Esophagus muscularis mucosa (tissue), 4 donors: ENCODE results near the gene TUBGCP2. TPM values are rescaled to one million over a fixed set of nuclear protein-coding genes. Genes with fewer than 3 reads are reported as not detected.
A peak's percentile ranks its signal among the peaks of the same experiment; 100 is the strongest.

Experiments
- DNase-seq: peaks from one replicate; pipeline ENCODE4 v3.0.0-alpha.2; 2017; ENCODE audit errors: extremely low spot score
- H3K27ac ChIP-seq, 4 donors: fragments of 200-600 bp; sonication (generic); replicated peaks in 1 of 4; 1 replicate in 3 of 4; 2 replicates in 1 of 4; pipeline ENCODE4 v1.5.1; 2016 to 2019; ENCODE audit warnings: mild to moderate bottlenecking in 1 of 4
- H3K27me3 ChIP-seq, 4 donors: fragments of 200-600 bp; sonication (generic); one replicate each; pipeline versions ENCODE4 v1.5.1 to v1.6.0; 2016 to 2019
- H3K36me3 ChIP-seq, 4 donors: fragments of 200-600 bp; sonication (generic); one replicate each; pipeline ENCODE4 v1.5.1; 2016 to 2019
- H3K4me1 ChIP-seq, 4 donors: fragments of 200-600 bp; sonication (generic); one replicate each; pipeline ENCODE4 v1.5.1; 2016 to 2019
- H3K4me3 ChIP-seq, 4 donors: fragments of 200-600 bp; sonication (generic); 1 replicate in 2 of 4; 2 replicates in 2 of 4; pipeline ENCODE4 v1.5.1; 2016 to 2019; ENCODE audit warnings: mild to moderate bottlenecking in 4 of 4, moderate library complexity in 1 of 4
- H3K9me3 ChIP-seq, 4 donors: fragments of 200-600 bp; sonication (generic); 1 replicate in 3 of 4; 2 replicates in 1 of 4; pipeline ENCODE4 v1.5.1; 2016 to 2019
- CTCF ChIP-seq, 3 experiments: fragments of 200-600 bp in 2 of 3; fragments of 450-650 bp in 1 of 3; sonication (generic) in 2 of 3; IDR thresholded peaks; one replicate each; pipeline ENCODE4 v1.5.1; 2017 to 2019; ENCODE audit warnings: antibody characterized with exemption in 3 of 3, mild to moderate bottlenecking in 2 of 3, moderate library complexity in 1 of 3
- EP300 ChIP-seq: sonication (generic); formaldehyde crosslinking; IDR thresholded peaks from one replicate; pipeline ENCODE4 v1.6.1; 2017; ENCODE audit warnings: antibody characterized with exemption
- POLR2A ChIP-seq: fragments of 450-650 bp; IDR thresholded peaks from one replicate; pipeline ENCODE4 v1.6.1; 2017; ENCODE audit warnings: antibody characterized with exemption, moderate library complexity, mild to moderate bottlenecking, low read depth
- POLR2AphosphoS5 ChIP-seq, 2 donors: sonication (generic); formaldehyde crosslinking; IDR thresholded peaks; one replicate each; pipeline ENCODE4 v1.6.1; 2017; ENCODE audit warnings: antibody characterized with exemption in 2 of 2
- WGBS: methylation state at CpG from one replicate; pipeline ENCODE4 v1.1.5; 2018; 5-methylcytosine and 5-hydroxymethylcytosine counted together
- intact Hi-C: fragments of 100-400 bp; cut with DNase I; formaldehyde crosslinking; loops from one replicate; pipeline ENCODE4 v1.15.1; 2023
- total RNA-seq, 4 donors: library from RNA; depleted of rRNA; stranded (reverse); fragments of >200 nt; gene quantifications; one replicate each; pipeline versions ENCODE4 v1.1.0 to v1.2.1, GENCODE V29; 2016

TUBGCP2 gene
- total RNA-seq, 4 donors from 2014 or later, result 30.2 to 54.4 (median 39.0) TPM

DNA sequence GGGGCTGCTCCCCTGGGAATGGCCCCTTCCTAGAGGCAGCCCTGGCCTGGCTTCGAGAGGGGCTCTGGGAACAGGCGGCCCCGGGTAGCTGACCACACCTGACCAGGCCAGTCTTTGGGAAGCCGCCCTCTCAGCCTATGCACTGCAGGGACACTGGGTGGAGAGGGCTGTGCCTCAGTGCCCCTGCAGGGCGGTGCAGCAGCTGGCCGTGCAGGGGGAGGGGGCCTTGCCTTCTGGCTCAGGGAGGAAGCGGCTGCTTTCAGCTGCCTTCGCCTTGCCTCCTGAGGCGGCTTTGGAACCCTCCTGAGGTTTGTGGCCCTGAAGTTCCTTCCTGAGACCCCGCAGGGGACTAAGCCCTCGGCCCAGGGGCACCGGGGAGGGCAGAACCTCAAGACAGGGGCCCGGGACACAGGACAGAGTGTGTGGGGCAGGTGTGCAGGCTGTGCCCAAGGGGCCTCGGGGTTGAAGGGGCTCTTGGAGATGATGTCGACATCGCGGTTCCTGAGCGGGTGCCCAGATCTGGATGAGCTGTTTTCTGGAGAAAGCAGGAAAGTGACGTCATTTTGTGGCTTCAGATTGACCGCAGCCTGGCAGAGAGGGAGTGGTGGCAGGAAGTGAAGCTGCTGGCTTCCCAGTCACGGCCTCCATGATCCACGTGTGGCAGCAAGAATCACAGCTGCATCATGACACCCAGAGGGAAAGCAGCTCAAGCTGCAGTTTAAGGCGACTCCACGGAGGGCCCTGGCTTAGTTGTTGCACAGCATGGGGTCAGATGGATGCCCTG lies 49.7 kb downstream of the TUBGCP2 start:
- H3K36me3 ChIP-seq, result no peaks in the 10 kb centered on the region
- intact Hi-C loops, result no loop called here
- no peak for DNase-seq
- WGBS, result 56% methylated on average over 23 of the region's 24 CpGs
- no peaks in the 10 kb centered on the region for H3K9me3 ChIP-seq
- peaks cover 45 to 54% (median 51%) of the 10 kb centered on the region in 4 donors for H3K4me1 ChIP-seq
- H3K27ac ChIP-seq, result peak overlapping the region; percentile 34 to 70 (median 66)
- no peak for TF ChIP-seq EP300
- TF ChIP-seq POLR2A, result no peak
- peak; percentile 52 to 55 for TF ChIP-seq POLR2AphosphoS5 (IDR thresholded peaks at IDR 0.05)
- H3K4me3 ChIP-seq, result no peak overlapping the region
- peaks cover 0 to 11% (median 0%) of the 10 kb centered on the region in 4 donors for H3K27me3 ChIP-seq

GRCh38 chr10:133258066-133258817 lies 50.4 kb downstream of the TUBGCP2 start:
- intact Hi-C loops, result no loop called here

DNA sequence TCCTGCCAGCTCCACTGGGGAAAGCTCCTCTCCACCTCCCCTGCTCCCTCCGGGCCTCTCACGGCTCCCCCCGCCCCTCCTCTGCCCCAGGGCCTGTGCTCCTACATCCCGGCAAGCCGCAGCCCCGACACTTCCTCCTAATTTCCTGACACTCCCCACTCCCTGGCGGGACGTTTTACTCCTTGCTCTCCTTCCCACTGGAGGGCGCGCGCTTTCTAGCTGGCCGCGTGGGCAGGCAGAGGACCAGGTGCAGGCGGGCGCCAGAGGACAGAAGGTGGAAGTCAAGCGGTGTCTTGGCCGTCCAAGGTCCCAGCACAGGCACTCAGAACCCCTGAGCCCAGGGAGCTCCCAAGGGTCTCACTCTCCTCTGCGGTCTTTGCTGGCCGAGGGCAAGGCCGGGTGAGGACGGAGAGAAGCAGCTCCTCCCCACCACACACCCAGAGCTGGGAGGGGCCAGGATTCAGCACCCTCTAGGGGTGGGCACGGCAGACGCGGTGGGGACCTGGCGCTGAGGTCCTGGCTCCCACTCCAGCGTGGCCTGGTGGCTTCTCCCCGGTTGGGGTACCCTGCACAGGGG lies 51.1 kb downstream of the TUBGCP2 start:
- no peak for TF ChIP-seq POLR2A
- peak in 1 of 2 donors; percentile 46 for TF ChIP-seq POLR2AphosphoS5 (IDR thresholded peaks at IDR 0.05)
- peak in 2 of 3 experiments; percentile 18 to 42 for TF ChIP-seq CTCF (IDR thresholded peaks at IDR 0.05)
- no peak for TF ChIP-seq EP300
- Histone ChIP-seq H3K4me3 (peak overlapping the region; percentile 27 to 34 (median 32)), H3K27me3 (peaks cover 0 to 15% (median 0%) of the 10 kb centered on the region in 4 donors), H3K27ac (peak overlapping the region; percentile 34 to 70 (median 66)), H3K4me1 (peaks cover 42 to 51% (median 49%) of the 10 kb centered on the region in 4 donors), H3K36me3 (no peaks in the 10 kb centered on the region), H3K9me3 (no peaks in the 10 kb centered on the region)
- DNase-seq, result no peak
- 4% methylated on average over 12 of the region's 27 CpGs for WGBS
- intact Hi-C loops, result no loop called here

More at GRCh38 chr10:133258066-133258817, 50.4 kb downstream of the TUBGCP2 start:
- TF ChIP-seq EP300 (no peak), POLR2A (no peak), CTCF (IDR thresholded peaks at IDR 0.05) (no peak), POLR2AphosphoS5 (IDR thresholded peaks at IDR 0.05) (no peak)
- Histone ChIP-seq H3K27ac (peak overlapping the region; percentile 34 to 70 (median 66)), H3K36me3 (no peaks in the 10 kb centered on the region), H3K27me3 (peaks cover 0 to 11% (median 0%) of the 10 kb centered on the region in 4 donors), H3K9me3 (no peaks in the 10 kb centered on the region), H3K4me1 (peaks cover 45 to 54% (median 51%) of the 10 kb centered on the region in 4 donors), H3K4me3 (peak overlapping the region; percentile 27 to 34 (median 32))
- no peak for DNase-seq
- 70% methylated on average over 2 of the region's 21 CpGs for WGBS

GRCh38 chr10:133255323-133255722 lies 53.3 kb downstream of the TUBGCP2 start:
- intact Hi-C loops, result no loop called here
- no peaks in the 10 kb centered on the region for H3K9me3 ChIP-seq
- H3K4me3 ChIP-seq, result no peak overlapping the region
- 100% methylated on average over 1 of the region's 15 CpGs for whole genome bisulfite sequencing
- H3K36me3 ChIP-seq, result no peaks in the 10 kb centered on the region
- peaks cover 27 to 34% (median 32%) of the 10 kb centered on the region in 4 donors for H3K4me1 ChIP-seq
- no peak overlapping the region for H3K27ac ChIP-seq
- TF ChIP-seq EP300 (no peak), CTCF (IDR thresholded peaks at IDR 0.05) (no peak), POLR2A (no peak), POLR2AphosphoS5 (IDR thresholded peaks at IDR 0.05) (no peak)
- no peak for DNase-seq
- H3K27me3 ChIP-seq, result peaks cover 0 to 36% (median 0%) of the 10 kb centered on the region in 4 donors
